ENCODE data around the gene STAT5B. TPM values are rescaled to one million over a fixed set of nuclear protein-coding genes. Genes with fewer than 3 reads are reported as not detected.

The STAT5B gene
- total RNA-seq, 4 donors from 2014 or later, result 52.7 to 105 (median 57.6) TPM

- no peak for DNase-seq (ENCODE audit: low spot score in 2 of 2)
- TF ChIP-seq POLR2A (IDR thresholded peaks at IDR 0.05) (no peak), POLR2AphosphoS5 (IDR thresholded peaks at IDR 0.05) (no peak), EP300 (IDR thresholded peaks at IDR 0.05) (no peak)
- TF ChIP-seq, protein P1, sequence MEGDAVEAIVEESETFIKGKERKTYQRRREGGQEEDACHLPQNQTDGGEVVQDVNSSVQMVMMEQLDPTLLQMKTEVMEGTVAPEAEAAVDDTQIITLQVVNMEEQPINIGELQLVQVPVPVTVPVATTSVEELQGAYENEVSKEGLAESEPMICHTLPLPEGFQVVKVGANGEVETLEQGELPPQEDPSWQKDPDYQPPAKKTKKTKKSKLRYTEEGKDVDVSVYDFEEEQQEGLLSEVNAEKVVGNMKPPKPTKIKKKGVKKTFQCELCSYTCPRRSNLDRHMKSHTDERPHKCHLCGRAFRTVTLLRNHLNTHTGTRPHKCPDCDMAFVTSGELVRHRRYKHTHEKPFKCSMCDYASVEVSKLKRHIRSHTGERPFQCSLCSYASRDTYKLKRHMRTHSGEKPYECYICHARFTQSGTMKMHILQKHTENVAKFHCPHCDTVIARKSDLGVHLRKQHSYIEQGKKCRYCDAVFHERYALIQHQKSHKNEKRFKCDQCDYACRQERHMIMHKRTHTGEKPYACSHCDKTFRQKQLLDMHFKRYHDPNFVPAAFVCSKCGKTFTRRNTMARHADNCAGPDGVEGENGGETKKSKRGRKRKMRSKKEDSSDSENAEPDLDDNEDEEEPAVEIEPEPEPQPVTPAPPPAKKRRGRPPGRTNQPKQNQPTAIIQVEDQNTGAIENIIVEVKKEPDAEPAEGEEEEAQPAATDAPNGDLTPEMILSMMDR (IDR thresholded peaks at IDR 0.05), result no peak
- Histone ChIP-seq H3K4me1 (no peaks in the 10 kb centered on the region), H3K27ac (no peak overlapping the region), H3K36me3 (no peaks in the 10 kb centered on the region), H3K4me3 (no peak overlapping the region), H3K27me3 (no peaks in the 10 kb centered on the region), H3K9me3 (no peaks in the 10 kb centered on the region)
- 67% methylated on average over 9 of the region's 14 CpGs for WGBS
Observed at GRCh38 chr17:42174126-42174783, 101.9 kb downstream of the STAT5B start.

DNA sequence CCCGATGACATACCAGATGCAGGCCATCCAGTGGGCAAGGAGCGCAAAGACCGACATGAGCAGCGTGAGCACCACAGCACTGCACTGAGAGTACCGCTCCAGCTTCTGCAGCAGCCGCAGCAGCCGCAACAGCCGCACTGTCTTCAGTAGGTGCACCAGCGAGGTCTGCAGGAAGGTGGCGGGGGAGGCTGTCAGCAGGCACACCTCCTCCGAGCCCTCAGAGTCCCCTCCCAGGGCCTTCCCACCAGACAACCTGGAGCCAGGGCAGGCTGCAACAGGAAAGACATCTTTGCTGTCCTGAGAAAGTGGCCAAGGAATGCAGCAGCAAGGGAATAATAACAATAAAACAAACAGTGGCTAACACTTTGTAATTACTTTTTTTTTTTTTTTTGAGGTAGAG lies 104.4 kb downstream of the STAT5B start:
- TF ChIP-seq EP300 (IDR thresholded peaks at IDR 0.05), result no peak
- no peak for TF ChIP-seq POLR2A (IDR thresholded peaks at IDR 0.05)
- TF ChIP-seq, protein P1 (IDR thresholded peaks at IDR 0.05), result no peak
- TF ChIP-seq POLR2AphosphoS5 (IDR thresholded peaks at IDR 0.05), result no peak
- H3K27ac ChIP-seq, result no peak overlapping the region
- H3K9me3 ChIP-seq, result no peaks in the 10 kb centered on the region
- no peaks in the 10 kb centered on the region for H3K27me3 ChIP-seq
- no peaks in the 10 kb centered on the region for H3K36me3 ChIP-seq
- H3K4me1 ChIP-seq, result no peaks in the 10 kb centered on the region
- DNase-seq (ENCODE audit: low spot score in 2 of 2), result no peak
- no peak overlapping the region for H3K4me3 ChIP-seq
- 38% methylated on average over 11 of the region's 11 CpGs for WGBS

GRCh38 chr17:42169351-42169750 lies 106.8 kb downstream of the STAT5B start:
- DNase-seq (ENCODE audit: low spot score in 2 of 2), result no peak
- TF ChIP-seq POLR2AphosphoS5 (IDR thresholded peaks at IDR 0.05), result no peak
- TF ChIP-seq POLR2A (IDR thresholded peaks at IDR 0.05), result no peak
- no peak for TF ChIP-seq EP300 (IDR thresholded peaks at IDR 0.05)
- TF ChIP-seq, protein P1 (IDR thresholded peaks at IDR 0.05), result no peak
- 94% methylated on average over 23 of the region's 29 CpGs for WGBS

DNA sequence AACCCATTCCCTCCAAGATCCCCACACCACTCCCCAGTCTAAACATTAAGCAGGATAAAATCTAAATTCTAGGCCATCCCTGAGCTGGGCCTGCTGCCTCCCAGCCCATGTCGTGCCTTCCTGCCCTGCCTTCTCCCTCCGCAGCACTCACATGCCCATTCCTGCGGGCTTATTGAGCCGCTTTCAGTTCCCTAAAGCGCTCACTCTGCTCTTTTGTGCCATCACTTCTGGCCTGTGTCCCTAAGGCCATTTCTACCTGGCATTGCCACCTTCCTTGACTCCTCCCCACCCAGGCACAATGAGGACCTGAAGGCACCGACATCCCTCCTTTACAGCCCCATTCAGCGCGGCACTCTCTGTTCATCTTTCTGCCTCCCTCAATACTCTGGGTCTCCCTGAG lies 108.4 kb downstream of the STAT5B start:
- no peaks in the 10 kb centered on the region for H3K36me3 ChIP-seq
- no peaks in the 10 kb centered on the region for H3K9me3 ChIP-seq
- WGBS, result 91% methylated on average over 8 of the region's 8 CpGs
- TF ChIP-seq POLR2AphosphoS5 (IDR thresholded peaks at IDR 0.05) (no peak), EP300 (IDR thresholded peaks at IDR 0.05) (no peak), POLR2A (IDR thresholded peaks at IDR 0.05) (no peak)
- TF ChIP-seq, protein P1 (IDR thresholded peaks at IDR 0.05), result no peak
- no peak overlapping the region for H3K4me3 ChIP-seq
- no peak for DNase-seq (ENCODE audit: low spot score in 2 of 2)
- H3K27me3 ChIP-seq, result no peaks in the 10 kb centered on the region
- H3K4me1 ChIP-seq, result no peaks in the 10 kb centered on the region
- no peak overlapping the region for H3K27ac ChIP-seq

More at GRCh38 chr17:42169351-42169750, 106.8 kb downstream of the STAT5B start:
- H3K36me3 ChIP-seq, result no peaks in the 10 kb centered on the region
- H3K4me3 ChIP-seq, result no peak overlapping the region
- no peaks in the 10 kb centered on the region for H3K27me3 ChIP-seq
- H3K9me3 ChIP-seq, result no peaks in the 10 kb centered on the region
- no peaks in the 10 kb centered on the region for H3K4me1 ChIP-seq
- no peak overlapping the region for H3K27ac ChIP-seq

DNA sequence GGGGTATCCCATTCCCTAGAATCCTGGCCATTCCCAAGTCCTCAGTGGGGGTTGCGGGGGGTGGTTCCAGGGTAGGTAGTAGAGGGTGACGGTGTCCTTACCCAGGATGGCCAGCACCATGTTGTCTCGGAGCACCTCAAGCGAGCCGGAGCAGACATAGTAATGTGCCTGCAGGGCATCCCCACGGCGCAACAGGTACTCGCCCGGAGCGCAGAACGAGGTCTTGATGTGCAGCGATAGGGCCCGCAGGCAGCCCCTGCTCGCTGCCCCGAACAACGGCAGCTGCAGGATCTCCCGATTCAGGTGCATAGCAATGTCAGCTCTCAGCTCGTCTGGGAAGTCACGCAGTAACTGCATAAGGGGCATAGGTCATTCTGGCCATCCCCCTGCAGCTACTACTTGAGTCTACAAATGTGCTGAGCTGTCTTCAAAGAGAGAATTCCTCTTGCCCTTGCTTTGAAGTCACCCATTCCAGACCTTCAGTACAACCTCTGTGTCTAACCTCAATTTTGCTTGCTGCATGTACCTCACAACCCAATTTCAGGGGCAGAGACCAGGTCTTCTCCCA lies 109.9 kb downstream of the STAT5B start:
- H3K27ac ChIP-seq, result no peak overlapping the region
- H3K4me1 ChIP-seq, result no peaks in the 10 kb centered on the region
- TF ChIP-seq EP300 (IDR thresholded peaks at IDR 0.05), result no peak
- TF ChIP-seq POLR2A (IDR thresholded peaks at IDR 0.05), result no peak
- no peak for TF ChIP-seq POLR2AphosphoS5 (IDR thresholded peaks at IDR 0.05)
- TF ChIP-seq, protein P1 (IDR thresholded peaks at IDR 0.05), result no peak
- DNase-seq (ENCODE audit: low spot score in 2 of 2), result no peak
- H3K27me3 ChIP-seq, result no peaks in the 10 kb centered on the region
- H3K4me3 ChIP-seq, result no peak overlapping the region
- H3K36me3 ChIP-seq, result no peaks in the 10 kb centered on the region
- H3K9me3 ChIP-seq, result no peaks in the 10 kb centered on the region
- WGBS, result 89% methylated on average over 13 of the region's 19 CpGs

Data from suprapubic skin (tissue), 4 donors.